SJCRH30 (cell line): ENCODE measurements around the gene YIPF2. TPM values are rescaled to one million over a fixed set of nuclear protein-coding genes. Genes with fewer than 3 reads are reported as not detected.
A peak's percentile ranks its signal among the peaks of the same experiment; 100 is the strongest.

Experiments
- DNase-seq, 2 experiments: peaks; one replicate each; pipeline ENCODE4 v3.0.0-alpha.2; 2015 to 2020
- H3K27ac ChIP-seq: fragments of 250-450 bp; sonication (Bioruptor Pico); 2 replicates; pipeline ENCODE4 v1.5.1; 2020; ENCODE audit warnings: mild to moderate bottlenecking, moderate library complexity
- H3K27me3 ChIP-seq: fragments of 250-450 bp; sonication (Bioruptor Pico); 2 replicates; pipeline ENCODE4 v1.5.1; 2020; ENCODE audit warnings: mild to moderate bottlenecking, moderate library complexity
- H3K36me3 ChIP-seq: fragments of 250-450 bp; sonication (Bioruptor Pico); 2 replicates; pipeline ENCODE4 v1.5.1; 2020; ENCODE audit warnings: mild to moderate bottlenecking, moderate library complexity
- H3K4me1 ChIP-seq: fragments of 250-450 bp; sonication (Bioruptor Pico); 2 replicates; pipeline ENCODE4 v1.5.1; 2020; ENCODE audit warnings: mild to moderate bottlenecking, moderate library complexity
- H3K4me3 ChIP-seq: fragments of 250-450 bp; sonication (Bioruptor Pico); 2 replicates; pipeline ENCODE4 v1.5.1; 2020; ENCODE audit warnings: mild to moderate bottlenecking, moderate library complexity
- H3K9me3 ChIP-seq: fragments of 250-450 bp; sonication (Bioruptor Pico); replicated peaks from 2 replicates; pipeline ENCODE4 v1.5.1; 2020; ENCODE audit warnings: mild to moderate bottlenecking, moderate library complexity
- total RNA-seq: library from RNA; depleted of rRNA; stranded (reverse); fragments of >200 nt; shearing (Covaris generic); gene quantifications from 2 replicates; pipeline ENCODE4 v1.2.3, GENCODE V29; 2014; rRNA removed

Gene YIPF2
- total RNA-seq: 22.1 and 25.2 TPM in 2 replicates

- Histone ChIP-seq H3K4me3 (peak within 1 kb of the TSS; percentile 85), H3K27me3 (no peaks in the 10 kb centered on the region), H3K36me3 (0 out of 2 replicates have a peak, but pooled peaks cover 7% of the 10 kb centered on the region), H3K9me3 (no peaks in the 10 kb centered on the region), H3K27ac (peak within 1 kb of the TSS; percentile 30; the same call in 1 of the 2 replicates), H3K4me1 (no peaks in the 10 kb centered on the region; the same call in 1 of the 2 replicates)
- peak; percentile 98 to 99 for DNase-seq
Observed at GRCh38 chr19:10928563-10929401, at the start of gene YIPF2, which contains the start of gene TIMM29. YIPF2 (minus strand) TSS chr19:10928639; CDS start chr19:10928410, 229 bp downstream. TIMM29 (plus strand) TSS chr19:10928811; CDS start chr19:10928823, 12 bp downstream.

DNA sequence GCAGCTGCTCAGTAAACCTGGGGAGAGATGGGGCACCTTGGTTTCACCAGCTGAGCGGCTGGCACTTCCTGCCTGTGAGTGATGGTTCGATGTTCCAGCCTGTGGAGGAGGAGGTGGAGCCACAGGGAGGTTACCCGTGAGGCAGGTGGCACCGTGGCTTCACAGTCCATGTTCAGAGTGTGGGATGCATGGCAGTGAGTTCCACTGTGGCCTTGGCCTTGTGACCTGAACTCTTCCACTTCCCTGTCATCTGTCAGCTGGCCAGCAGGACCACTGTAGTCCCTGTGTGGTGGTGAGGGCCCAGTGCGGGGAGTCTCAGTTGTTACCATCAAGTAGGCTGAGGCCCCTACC lies 49.3 kb upstream of the YIPF2 start:
- no peaks in the 10 kb centered on the region for H3K4me1 ChIP-seq
- H3K27me3 ChIP-seq: no peaks in the 10 kb centered on the region
- H3K36me3 ChIP-seq: peaks cover 12% of the 10 kb centered on the region
- no peaks in the 10 kb centered on the region for H3K9me3 ChIP-seq
- H3K4me3 ChIP-seq: no peak overlapping the region
- no peak for DNase-seq
- no peak overlapping the region for H3K27ac ChIP-seq

GRCh38 chr19:10976131-10976892 lies 47.9 kb upstream of the YIPF2 start:
- Histone ChIP-seq H3K27ac (no peak overlapping the region), H3K36me3 (peaks cover 11% of the 10 kb centered on the region), H3K4me3 (no peak overlapping the region), H3K9me3 (no peaks in the 10 kb centered on the region), H3K27me3 (no peaks in the 10 kb centered on the region), H3K4me1 (no peaks in the 10 kb centered on the region)
- DNase-seq: no peak

GRCh38 chr19:10975374-10976130 lies 47.1 kb upstream of the YIPF2 start:
- DNase-seq: no peak
- H3K4me3 ChIP-seq: no peak overlapping the region
- H3K36me3 ChIP-seq: peaks cover 9% of the 10 kb centered on the region
- H3K9me3 ChIP-seq: no peaks in the 10 kb centered on the region
- H3K27ac ChIP-seq: no peak overlapping the region
- H3K4me1 ChIP-seq: no peaks in the 10 kb centered on the region
- H3K27me3 ChIP-seq: no peaks in the 10 kb centered on the region

DNA sequence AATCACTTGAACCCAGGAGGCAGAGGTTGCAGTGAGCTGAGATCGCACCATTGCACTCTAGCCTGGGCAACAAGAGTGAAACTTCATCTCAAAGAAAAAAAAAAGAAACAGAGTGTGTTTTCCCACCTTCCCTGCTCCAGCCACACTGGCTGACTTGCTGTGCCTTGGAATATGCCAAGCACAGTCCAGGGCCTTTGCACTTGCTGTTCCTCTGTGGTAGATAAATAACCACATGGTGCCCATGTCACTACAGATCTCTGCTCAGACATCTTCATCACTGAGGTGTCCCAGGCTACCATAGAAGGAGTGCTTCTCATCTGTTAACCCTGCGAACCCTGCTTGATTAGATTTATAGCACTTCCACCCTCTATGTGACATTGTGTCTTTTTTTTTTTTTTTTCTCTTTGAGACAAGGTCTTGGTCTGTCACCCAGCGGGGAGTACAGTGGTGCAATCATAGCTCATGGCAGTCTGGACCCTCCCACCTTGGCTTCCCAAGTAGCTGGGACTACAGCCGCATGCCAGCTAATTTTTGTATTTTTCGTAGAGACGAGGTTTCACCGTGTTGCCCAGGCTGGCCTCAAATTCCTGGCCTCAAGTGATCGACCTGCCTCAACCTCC lies 42.8 kb upstream of the YIPF2 start:
- no peaks in the 10 kb centered on the region for H3K9me3 ChIP-seq
- H3K36me3 ChIP-seq: peaks cover 1% of the 10 kb centered on the region; the same call in 1 of the 2 replicates
- no peaks in the 10 kb centered on the region for H3K4me1 ChIP-seq

DNA sequence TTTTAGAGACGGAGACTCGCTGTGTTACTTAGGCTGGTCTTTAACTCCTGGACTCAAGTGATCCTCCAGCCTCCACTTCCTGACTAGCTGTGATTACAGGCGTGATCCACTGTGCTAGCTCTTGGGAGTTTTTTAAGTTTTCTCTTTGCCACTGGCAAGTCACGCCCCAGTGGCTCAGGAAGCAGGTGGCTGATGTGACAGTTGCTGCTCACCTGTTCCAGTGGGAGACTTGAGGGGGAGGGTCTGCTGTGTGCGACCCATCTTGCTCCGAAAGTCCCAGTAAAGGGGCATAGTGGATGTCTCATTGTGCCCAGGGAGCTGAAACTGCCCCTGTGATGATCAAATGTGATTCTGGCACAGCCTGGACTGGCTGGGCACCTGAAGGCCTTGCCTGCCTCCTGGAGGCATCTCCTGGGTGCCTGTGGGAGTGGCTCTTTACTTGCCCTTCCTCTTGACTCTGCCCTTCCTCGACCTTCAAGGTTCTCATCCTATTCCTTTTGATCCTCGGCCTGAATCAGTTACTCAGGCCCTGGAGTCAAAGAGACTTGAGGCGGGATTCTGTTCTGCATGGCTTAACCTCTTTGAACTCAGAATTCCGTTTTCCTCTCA lies 40.2 kb upstream of the YIPF2 start:
- peaks cover 2% of the 10 kb centered on the region; the same call in 1 of the 2 replicates for H3K36me3 ChIP-seq
- no peaks in the 10 kb centered on the region for H3K27me3 ChIP-seq
- peaks cover 7% of the 10 kb centered on the region; the same call in 1 of the 2 replicates for H3K4me1 ChIP-seq
- no peak for DNase-seq
- no peaks in the 10 kb centered on the region for H3K9me3 ChIP-seq
- H3K4me3 ChIP-seq: no peak overlapping the region
- H3K27ac ChIP-seq: no peak overlapping the region

More for the DNA sequence above, 42.8 kb upstream of the YIPF2 start:
- Histone ChIP-seq H3K4me3 (no peak overlapping the region), H3K27ac (no peak overlapping the region), H3K27me3 (no peaks in the 10 kb centered on the region)
- no peak for DNase-seq

GRCh38 chr19:10966809-10967208 lies 38.4 kb upstream of the YIPF2 start:
- no peak overlapping the region for H3K4me3 ChIP-seq
- no peaks in the 10 kb centered on the region for H3K9me3 ChIP-seq
- H3K4me1 ChIP-seq: peaks cover 7% of the 10 kb centered on the region; the same call in 1 of the 2 replicates
- H3K36me3 ChIP-seq: peaks cover 2% of the 10 kb centered on the region; the same call in 1 of the 2 replicates
- DNase-seq: no peak
- no peak overlapping the region for H3K27ac ChIP-seq
- H3K27me3 ChIP-seq: no peaks in the 10 kb centered on the region

GRCh38 chr19:10965398-10965797 lies 37.0 kb upstream of the YIPF2 start:
- H3K27me3 ChIP-seq: no peaks in the 10 kb centered on the region
- no peak for DNase-seq

GRCh38 chr19:10964903-10965302 lies 36.5 kb upstream of the YIPF2 start:
- no peaks in the 10 kb centered on the region for H3K9me3 ChIP-seq
- H3K4me3 ChIP-seq: no peak overlapping the region
- no peak overlapping the region for H3K27ac ChIP-seq
- H3K27me3 ChIP-seq: no peaks in the 10 kb centered on the region
- H3K4me1 ChIP-seq: peaks cover 7% of the 10 kb centered on the region; the same call in 1 of the 2 replicates
- H3K36me3 ChIP-seq: peaks cover 2% of the 10 kb centered on the region; the same call in 1 of the 2 replicates
- no peak for DNase-seq

More at GRCh38 chr19:10965398-10965797, 37.0 kb upstream of the YIPF2 start:
- no peaks in the 10 kb centered on the region for H3K9me3 ChIP-seq
- H3K27ac ChIP-seq: no peak overlapping the region
- H3K4me3 ChIP-seq: no peak overlapping the region
- H3K36me3 ChIP-seq: peaks cover 2% of the 10 kb centered on the region; the same call in 1 of the 2 replicates
- H3K4me1 ChIP-seq: peaks cover 7% of the 10 kb centered on the region; the same call in 1 of the 2 replicates

DNA sequence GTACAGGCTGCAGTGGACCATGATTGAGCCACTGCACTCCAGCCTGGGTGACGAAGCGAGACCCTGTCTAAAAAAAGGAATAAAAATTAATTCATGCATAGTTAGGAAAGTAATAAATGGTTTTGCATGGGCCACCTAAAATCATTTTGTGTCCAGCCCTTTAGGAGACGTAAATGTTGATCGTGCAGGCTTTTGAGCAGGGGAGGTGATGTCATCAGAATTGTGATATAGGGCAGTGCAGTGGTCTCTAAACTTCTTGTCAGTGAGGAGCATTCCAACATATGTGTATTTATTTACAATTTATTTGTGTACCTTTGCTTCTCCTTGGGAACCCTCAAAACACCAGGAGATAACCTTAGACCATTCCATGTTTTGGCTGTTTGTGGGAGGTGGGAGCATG lies 35.4 kb upstream of the YIPF2 start:
- no peaks in the 10 kb centered on the region for H3K9me3 ChIP-seq
- H3K4me1 ChIP-seq: peaks cover 7% of the 10 kb centered on the region; the same call in 1 of the 2 replicates
- H3K27ac ChIP-seq: no peak overlapping the region
- peaks cover 2% of the 10 kb centered on the region; the same call in 1 of the 2 replicates for H3K36me3 ChIP-seq
- no peak for DNase-seq
- no peaks in the 10 kb centered on the region for H3K27me3 ChIP-seq
- no peak overlapping the region for H3K4me3 ChIP-seq

DNA sequence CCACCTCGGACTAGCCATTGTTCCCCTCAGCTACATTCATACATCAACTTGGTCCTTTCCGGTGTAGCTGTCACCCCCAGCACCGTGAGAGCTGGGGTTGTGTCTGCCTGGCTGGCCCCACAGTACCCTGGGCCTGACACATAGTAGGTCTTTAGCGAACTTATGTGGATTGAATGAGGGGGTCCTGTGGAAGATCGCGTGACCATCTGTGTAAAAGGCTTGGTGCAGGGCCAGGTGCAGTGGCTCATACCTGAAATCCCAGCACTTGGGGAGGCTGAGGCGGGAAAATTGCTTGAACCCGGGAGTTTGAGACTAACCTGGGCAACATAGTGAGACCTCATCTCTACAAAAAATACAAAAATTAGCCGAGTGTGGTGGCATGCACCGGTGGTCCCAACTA lies 34.4 kb upstream of the YIPF2 start:
- Histone ChIP-seq H3K36me3 (0 out of 2 replicates have a peak, but pooled peaks cover 2% of the 10 kb centered on the region), H3K27ac (no peak overlapping the region), H3K4me3 (no peak overlapping the region), H3K27me3 (no peaks in the 10 kb centered on the region), H3K9me3 (no peaks in the 10 kb centered on the region), H3K4me1 (peaks cover 7% of the 10 kb centered on the region; the same call in 1 of the 2 replicates)
- no peak for DNase-seq

- Histone ChIP-seq H3K36me3 (0 out of 2 replicates have a peak, but pooled peaks cover 2% of the 10 kb centered on the region), H3K4me1 (peaks cover 7% of the 10 kb centered on the region; the same call in 1 of the 2 replicates), H3K9me3 (no peaks in the 10 kb centered on the region), H3K4me3 (peak overlapping the region; percentile 80), H3K27me3 (no peaks in the 10 kb centered on the region), H3K27ac (peak overlapping the region; percentile 86)
- peak; percentile 49 to 51 for DNase-seq
Observed at GRCh38 chr19:10961073-10961860, 32.8 kb upstream of the YIPF2 start.
